ENCODE data around the gene ERBB4.
A peak's percentile ranks its signal among the peaks of the same experiment; 100 is the strongest.

The ERBB4 gene

DNA sequence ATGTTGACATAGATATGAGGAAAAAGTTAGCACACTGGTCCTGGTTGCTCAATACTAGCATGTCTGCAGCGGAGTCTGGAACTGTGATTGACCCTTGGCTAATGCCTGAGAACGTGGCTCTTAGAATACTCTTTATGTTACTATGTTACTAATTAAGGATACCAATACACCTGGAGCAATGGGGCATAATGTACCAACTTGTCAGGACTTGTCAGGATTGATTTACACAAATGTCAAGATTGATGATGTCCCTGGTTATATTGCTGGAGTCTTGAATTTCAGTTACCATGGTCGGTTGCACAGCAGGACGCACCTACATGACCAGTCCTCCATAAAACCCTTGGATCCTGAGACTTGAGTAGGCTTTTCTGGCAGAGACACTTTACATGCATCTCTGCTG, 1171.3 kb downstream of the ERBB4 start:
- Histone ChIP-seq H3K36me3 (ENCODE audit: insufficient read depth, low read length) (no peaks in the 10 kb centered on the region), H3K9me2 (replicated peaks; ENCODE audit: low read depth, low read length) (no peaks in the 10 kb centered on the region), H4K20me1 (ENCODE audit: insufficient read depth, low read length, poor library complexity, severe bottlenecking) (no peaks in the 10 kb centered on the region), H3K4me1 (ENCODE audit: insufficient read depth, low read length, poor library complexity, severe bottlenecking) (peaks cover 14% of the 10 kb centered on the region), H3K9ac (ENCODE audit: low read depth, low read length, poor library complexity, severe bottlenecking) (no peak overlapping the region), H3K4me2 (ENCODE audit: low read depth, low read length, poor library complexity, severe bottlenecking) (no peak overlapping the region), H3K79me2 (ENCODE audit: insufficient read depth, low read length) (no peaks in the 10 kb centered on the region), H3K27me3 (ENCODE audit: insufficient read depth, low read length, poor library complexity, severe bottlenecking) (no peaks in the 10 kb centered on the region), H3K4me3 (ENCODE audit: low read length, poor library complexity, severe bottlenecking) (no peak overlapping the region), H3F3A (ENCODE audit: low read depth) (no peaks in the 10 kb centered on the region), H3K9me3 (ENCODE audit: insufficient read depth, low read depth, low read length) (no peaks in the 10 kb centered on the region), H2AFZ (ENCODE audit: low read length) (peak overlapping the region; percentile 81; the same call in 1 of the 2 replicates)
- TF ChIP-seq, protein P1, sequence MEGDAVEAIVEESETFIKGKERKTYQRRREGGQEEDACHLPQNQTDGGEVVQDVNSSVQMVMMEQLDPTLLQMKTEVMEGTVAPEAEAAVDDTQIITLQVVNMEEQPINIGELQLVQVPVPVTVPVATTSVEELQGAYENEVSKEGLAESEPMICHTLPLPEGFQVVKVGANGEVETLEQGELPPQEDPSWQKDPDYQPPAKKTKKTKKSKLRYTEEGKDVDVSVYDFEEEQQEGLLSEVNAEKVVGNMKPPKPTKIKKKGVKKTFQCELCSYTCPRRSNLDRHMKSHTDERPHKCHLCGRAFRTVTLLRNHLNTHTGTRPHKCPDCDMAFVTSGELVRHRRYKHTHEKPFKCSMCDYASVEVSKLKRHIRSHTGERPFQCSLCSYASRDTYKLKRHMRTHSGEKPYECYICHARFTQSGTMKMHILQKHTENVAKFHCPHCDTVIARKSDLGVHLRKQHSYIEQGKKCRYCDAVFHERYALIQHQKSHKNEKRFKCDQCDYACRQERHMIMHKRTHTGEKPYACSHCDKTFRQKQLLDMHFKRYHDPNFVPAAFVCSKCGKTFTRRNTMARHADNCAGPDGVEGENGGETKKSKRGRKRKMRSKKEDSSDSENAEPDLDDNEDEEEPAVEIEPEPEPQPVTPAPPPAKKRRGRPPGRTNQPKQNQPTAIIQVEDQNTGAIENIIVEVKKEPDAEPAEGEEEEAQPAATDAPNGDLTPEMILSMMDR (conservative IDR thresholded peaks at IDR 0.05; ENCODE audit: low read length): no peak

DNA sequence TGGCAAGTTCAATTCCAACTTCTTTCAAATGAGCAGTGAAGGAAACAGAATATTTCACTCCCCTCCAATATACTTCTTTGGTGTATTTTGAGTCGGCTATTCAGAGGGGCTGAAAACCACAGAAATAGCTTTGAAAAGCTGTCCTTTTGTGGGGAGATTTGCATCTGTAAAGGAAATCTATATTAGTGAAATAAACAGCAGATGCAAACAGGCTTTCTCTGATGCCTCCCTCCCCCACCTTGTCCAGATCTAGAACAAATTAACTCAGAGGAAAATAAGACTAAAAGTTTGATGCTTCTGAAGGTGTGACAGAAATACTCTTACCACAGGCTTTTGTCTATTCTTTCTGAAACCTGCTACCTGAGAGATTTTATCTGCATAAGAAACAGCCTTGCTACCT, 1173.7 kb downstream of the ERBB4 start:
- Histone ChIP-seq H2AFZ (ENCODE audit: low read length) (peak overlapping the region; percentile 44), H3K36me3 (ENCODE audit: insufficient read depth, low read length) (no peaks in the 10 kb centered on the region), H3K4me2 (ENCODE audit: low read depth, low read length, poor library complexity, severe bottlenecking) (peak overlapping the region; percentile 50), H3K4me1 (ENCODE audit: insufficient read depth, low read length, poor library complexity, severe bottlenecking) (peaks cover 14% of the 10 kb centered on the region), H3K9ac (ENCODE audit: low read depth, low read length, poor library complexity, severe bottlenecking) (no peak overlapping the region), H3K4me3 (ENCODE audit: low read length, poor library complexity, severe bottlenecking) (peak overlapping the region; percentile 49), H3K27me3 (ENCODE audit: insufficient read depth, low read length, poor library complexity, severe bottlenecking) (no peaks in the 10 kb centered on the region), H3K9me3 (ENCODE audit: insufficient read depth, low read depth, low read length) (no peaks in the 10 kb centered on the region), H3K79me2 (ENCODE audit: insufficient read depth, low read length) (no peaks in the 10 kb centered on the region), H3K9me2 (replicated peaks; ENCODE audit: low read depth, low read length) (no peaks in the 10 kb centered on the region), H3F3A (ENCODE audit: low read depth) (no peaks in the 10 kb centered on the region), H4K20me1 (ENCODE audit: insufficient read depth, low read length, poor library complexity, severe bottlenecking) (no peaks in the 10 kb centered on the region)
- TF ChIP-seq, protein P1 (conservative IDR thresholded peaks at IDR 0.05; ENCODE audit: low read length): no peak
- no peak for TF ChIP-seq EZH2phosphoT487 (IDR thresholded peaks at IDR 0.05; ENCODE audit: borderline replicate concordance)

DNA sequence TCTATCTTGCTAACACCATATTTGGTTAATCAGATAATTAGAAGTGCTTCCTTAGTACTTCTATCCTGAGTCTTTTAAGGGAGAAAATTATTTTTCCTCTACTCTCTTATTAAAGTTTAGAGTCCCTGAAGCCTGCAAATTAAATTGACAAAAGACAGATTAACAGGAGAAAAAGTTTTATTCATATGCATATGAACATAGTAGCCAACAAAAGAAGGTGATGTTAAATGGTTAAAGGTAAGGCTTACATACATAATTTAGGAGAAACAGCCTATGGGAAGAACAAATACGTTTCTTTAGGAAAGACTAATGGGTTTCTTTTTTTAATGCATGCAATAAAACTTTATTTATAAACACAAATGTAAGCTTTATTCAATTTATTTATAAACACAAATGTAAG, 1177.2 kb downstream of the ERBB4 start:
- TF ChIP-seq EZH2phosphoT487 (IDR thresholded peaks at IDR 0.05; ENCODE audit: borderline replicate concordance): no peak
- TF ChIP-seq, protein P1 (conservative IDR thresholded peaks at IDR 0.05; ENCODE audit: low read length): no peak
- Histone ChIP-seq H3K4me3 (ENCODE audit: low read length, poor library complexity, severe bottlenecking) (no peak overlapping the region), H4K20me1 (ENCODE audit: insufficient read depth, low read length, poor library complexity, severe bottlenecking) (no peaks in the 10 kb centered on the region), H3K9me3 (ENCODE audit: insufficient read depth, low read depth, low read length) (no peaks in the 10 kb centered on the region), H3K79me2 (ENCODE audit: insufficient read depth, low read length) (no peaks in the 10 kb centered on the region), H3K27me3 (ENCODE audit: insufficient read depth, low read length, poor library complexity, severe bottlenecking) (no peaks in the 10 kb centered on the region), H3K4me2 (ENCODE audit: low read depth, low read length, poor library complexity, severe bottlenecking) (no peak overlapping the region), H2AFZ (ENCODE audit: low read length) (no peak overlapping the region), H3F3A (ENCODE audit: low read depth) (no peaks in the 10 kb centered on the region), H3K36me3 (ENCODE audit: insufficient read depth, low read length) (no peaks in the 10 kb centered on the region), H3K9ac (ENCODE audit: low read depth, low read length, poor library complexity, severe bottlenecking) (no peak overlapping the region), H3K4me1 (ENCODE audit: insufficient read depth, low read length, poor library complexity, severe bottlenecking) (peaks cover 14% of the 10 kb centered on the region), H3K9me2 (replicated peaks; ENCODE audit: low read depth, low read length) (no peaks in the 10 kb centered on the region)
